PC-9 (cell line): ENCODE results near the gene MGLL. TPM values are rescaled to one million over a fixed set of nuclear protein-coding genes. Genes with fewer than 3 reads are reported as not detected.

Experiments used
- BruUV-seq: library from RNA; stranded (reverse); fragments of 400-500 nt; replicated peaks from 2 replicates; lab custom pipeline; 2021; lab: Mats Ljungman, UMichigan
- CTCF ChIA-PET: fragments of 300-600 bp; sonication (Branson Sonifier 250); formaldehyde crosslinking; loops from one replicate; lab custom pipeline; 2022; ENCODE audit warnings: antibody characterized with exemption; lab: Charles Lee
- POLR2A ChIA-PET: fragments of 300-600 bp; sonication (Branson Sonifier 250); formaldehyde crosslinking; loops from one replicate; lab custom pipeline; 2022; ENCODE audit warnings: antibody characterized with exemption; ENCODE audit not compliant: unreplicated experiment; lab: Charles Lee
- DNase-seq, 2 experiments: peaks; one replicate each; pipeline versions ENCODE4 v3.0.0 to v3.0.0-alpha.2; 2015 to 2022; ENCODE audit warnings: mixed read lengths in 1 of 2
- H2AFZ ChIP-seq: fragments of 200-600 bp; sonication (generic); 2 replicates; pipeline ENCODE4 v1.8.1; 2017; ENCODE audit warnings: antibody characterized with exemption
- H3F3A ChIP-seq: fragments of 200-600 bp; sonication (generic); 2 replicates; pipeline ENCODE4 v1.8.1; 2017; ENCODE audit warnings: antibody characterized with exemption, mild to moderate bottlenecking, low read depth; ENCODE audit not compliant: insufficient read depth
- H3K27ac ChIP-seq: fragments of 200-600 bp; sonication (generic); 2 replicates; pipeline ENCODE4 v1.6.1; 2016; ENCODE audit warnings: mixed run types
- H3K27me3 ChIP-seq: fragments of 200-600 bp; sonication (generic); 2 replicates; pipeline ENCODE4 v1.6.1; 2016; ENCODE audit warnings: low read depth, mixed run types; ENCODE audit not compliant: insufficient read depth
- H3K36me3 ChIP-seq: fragments of 200-600 bp; sonication (generic); 2 replicates; pipeline ENCODE4 v1.6.1; 2016; ENCODE audit warnings: low read depth, mixed run types
- H3K4me1 ChIP-seq: fragments of 200-600 bp; sonication (generic); replicated peaks from 2 replicates; pipeline ENCODE4 v1.6.1; 2016; ENCODE audit warnings: mixed run types; ENCODE audit not compliant: insufficient read depth
- H3K4me2 ChIP-seq: fragments of 200-600 bp; sonication (generic); 2 replicates; pipeline ENCODE4 v1.6.1; 2017; ENCODE audit warnings: mixed run types
- H3K4me3 ChIP-seq: fragments of 200-600 bp; sonication (generic); 2 replicates; pipeline ENCODE4 v1.6.1; 2016; ENCODE audit warnings: mixed run types
- H3K79me2 ChIP-seq: fragments of 200-600 bp; sonication (generic); 2 replicates; pipeline ENCODE4 v1.6.1; 2017; ENCODE audit warnings: low read depth, mixed run types
- H3K9me2 ChIP-seq: fragments of 200-600 bp; sonication (generic); 2 replicates; pipeline ENCODE4 v1.8.1; 2017; ENCODE audit warnings: mild to moderate bottlenecking; ENCODE audit not compliant: insufficient read depth
- H3K9me3 ChIP-seq: fragments of 200-600 bp; sonication (generic); 2 replicates; pipeline ENCODE4 v1.8.1; 2016; ENCODE audit warnings: low read depth; ENCODE audit not compliant: insufficient read depth
- H4K20me1 ChIP-seq: fragments of 200-600 bp; sonication (generic); 2 replicates; pipeline ENCODE4 v1.8.1; 2017; ENCODE audit not compliant: insufficient read depth
- EZH2 ChIP-seq: fragments of 200-600 bp; sonication (generic); IDR thresholded peaks from 2 replicates; pipeline ENCODE4 v1.8.0; 2017; ENCODE audit warnings: antibody characterized with exemption, low read depth
- intact Hi-C: fragments of 100-400 bp; cut with micrococcal nuclease; formaldehyde crosslinking; loops from one replicate; pipeline ENCODE4 v1.10.0; 2022; ENCODE audit not compliant: unreplicated experiment
- total RNA-seq: library from RNA; stranded (reverse); gene quantifications from 2 replicates; pipeline ENCODE4 v1.2.3, GENCODE V29; 2021
- TF ChIP-seq, protein P1 (sequence below): fragments of 200-600 bp; sonication (generic); conservative IDR thresholded peaks from 2 replicates; pipeline ENCODE4 v1.6.1; 2017; ENCODE audit warnings: mixed run types, antibody characterized with exemption, mild to moderate bottlenecking, moderate library complexity

MGLL gene
- total RNA-seq, 1 experiment from 2014 or later, result 30.7 TPM

DNA sequence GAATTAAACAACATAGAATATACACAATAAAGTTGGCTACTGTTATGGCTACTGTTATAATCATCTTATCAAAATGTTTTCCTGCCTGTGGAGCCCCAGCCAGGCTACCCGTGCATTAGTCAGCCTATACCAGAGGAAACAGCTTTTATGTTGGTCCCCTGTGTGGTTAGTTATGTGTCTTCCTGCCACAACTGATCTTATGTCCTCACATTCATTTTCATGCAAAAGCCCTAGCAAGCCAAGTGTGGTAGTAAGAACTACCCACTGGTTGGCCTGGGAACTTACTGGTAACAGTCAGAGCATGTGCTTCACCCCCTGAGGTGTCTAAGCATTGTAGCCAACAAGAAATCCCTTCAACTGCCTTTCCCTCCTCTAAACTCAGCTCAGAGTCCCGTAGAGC is 21.8 kb downstream of the MGLL start:
- Histone ChIP-seq H2AFZ (no peak overlapping the region), H3K4me1 (peaks cover 44% of the 10 kb centered on the region), H3K79me2 (no peaks in the 10 kb centered on the region), H3K27me3 (no peaks in the 10 kb centered on the region), H3K27ac (peak overlapping the region; percentile 91), H3K9me3 (no peaks in the 10 kb centered on the region), H3K9me2 (no peaks in the 10 kb centered on the region), H3K4me3 (no peak overlapping the region), H3K36me3 (no peaks in the 10 kb centered on the region), H3F3A (peaks cover 40% of the 10 kb centered on the region), H3K4me2 (peak overlapping the region; percentile 52), H4K20me1 (no peaks in the 10 kb centered on the region)
- ChIA-PET POLR2A (no interaction called here), CTCF (interaction anchor here (0.6 kb wide), 1 partner anchor 21 kb away, joined by 12 read pairs; no protein-coding TSS in a partner anchor)
- TF ChIP-seq, protein P1, sequence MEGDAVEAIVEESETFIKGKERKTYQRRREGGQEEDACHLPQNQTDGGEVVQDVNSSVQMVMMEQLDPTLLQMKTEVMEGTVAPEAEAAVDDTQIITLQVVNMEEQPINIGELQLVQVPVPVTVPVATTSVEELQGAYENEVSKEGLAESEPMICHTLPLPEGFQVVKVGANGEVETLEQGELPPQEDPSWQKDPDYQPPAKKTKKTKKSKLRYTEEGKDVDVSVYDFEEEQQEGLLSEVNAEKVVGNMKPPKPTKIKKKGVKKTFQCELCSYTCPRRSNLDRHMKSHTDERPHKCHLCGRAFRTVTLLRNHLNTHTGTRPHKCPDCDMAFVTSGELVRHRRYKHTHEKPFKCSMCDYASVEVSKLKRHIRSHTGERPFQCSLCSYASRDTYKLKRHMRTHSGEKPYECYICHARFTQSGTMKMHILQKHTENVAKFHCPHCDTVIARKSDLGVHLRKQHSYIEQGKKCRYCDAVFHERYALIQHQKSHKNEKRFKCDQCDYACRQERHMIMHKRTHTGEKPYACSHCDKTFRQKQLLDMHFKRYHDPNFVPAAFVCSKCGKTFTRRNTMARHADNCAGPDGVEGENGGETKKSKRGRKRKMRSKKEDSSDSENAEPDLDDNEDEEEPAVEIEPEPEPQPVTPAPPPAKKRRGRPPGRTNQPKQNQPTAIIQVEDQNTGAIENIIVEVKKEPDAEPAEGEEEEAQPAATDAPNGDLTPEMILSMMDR, result no peak
- TF ChIP-seq EZH2, result no peak
- no peak for DNase-seq
- intact Hi-C loops, result no loop called here
- BruUV-seq, result no TSS peak

DNA sequence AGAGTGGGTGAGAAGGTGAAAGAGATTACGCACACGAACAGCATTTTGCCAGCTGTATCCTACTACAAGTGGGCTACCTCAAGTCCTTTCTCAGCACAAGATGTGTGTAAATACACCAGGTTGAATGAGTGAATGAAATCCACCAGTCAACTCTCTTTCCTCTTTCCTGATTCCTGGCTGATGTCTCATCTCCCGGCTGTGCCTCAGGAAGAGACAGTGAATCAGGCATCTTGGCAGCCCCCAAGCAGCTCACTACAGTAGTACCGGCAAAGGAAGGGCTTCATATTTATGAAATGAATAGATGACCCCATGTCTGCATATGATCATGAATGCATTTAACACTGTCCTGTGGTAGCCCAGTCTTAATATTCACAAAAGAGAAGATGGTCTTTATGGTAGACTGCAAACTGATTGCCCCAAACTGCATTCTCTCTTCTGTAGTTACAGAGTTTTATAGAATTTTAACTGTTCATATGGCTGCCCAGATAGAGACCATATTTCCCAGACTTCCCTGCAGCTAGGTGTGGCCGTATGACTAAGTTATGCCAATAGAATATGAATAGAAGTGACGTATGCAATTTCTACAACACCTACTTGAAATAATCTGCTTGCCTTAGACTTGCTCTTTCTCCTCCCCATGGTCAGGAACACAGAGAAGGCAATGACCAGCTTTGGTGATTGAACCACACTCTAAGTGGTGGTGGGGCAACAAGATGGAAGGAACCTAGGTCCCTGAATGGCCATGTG is 22.7 kb downstream of the MGLL start:
- ChIA-PET CTCF (interaction anchor here (0.5 to 0.9 kb wide), 3 partner anchors 52 to 209 kb away, joined by 3 read pairs; no protein-coding TSS in a partner anchor), POLR2A (interaction anchor here (0.7 to 0.9 kb wide), 3 partner anchors 9 to 265 kb away, joined by 3 to 5 read pairs (median 4); no protein-coding TSS in a partner anchor)
- intact Hi-C loops, result loop anchor here (10.0 kb wide), 1 partner anchor 255 kb away; the partner anchor contains the start of gene SEC61A1
- Histone ChIP-seq H3K9me2 (no peaks in the 10 kb centered on the region), H3K9me3 (no peaks in the 10 kb centered on the region), H3K4me2 (peak overlapping the region; percentile 52), H3K27me3 (no peaks in the 10 kb centered on the region), H3K4me3 (no peak overlapping the region), H3K27ac (peak overlapping the region; percentile 91), H4K20me1 (no peaks in the 10 kb centered on the region), H3K79me2 (no peaks in the 10 kb centered on the region), H3K4me1 (peaks cover 43% of the 10 kb centered on the region), H2AFZ (no peak overlapping the region), H3F3A (peaks cover 35% of the 10 kb centered on the region), H3K36me3 (peaks cover 3% of the 10 kb centered on the region)
- BruUV-seq, result no TSS peak
- TF ChIP-seq, protein P1, result no peak
- TF ChIP-seq EZH2, result no peak
- DNase-seq, result peak; percentile 60 to 88

DNA sequence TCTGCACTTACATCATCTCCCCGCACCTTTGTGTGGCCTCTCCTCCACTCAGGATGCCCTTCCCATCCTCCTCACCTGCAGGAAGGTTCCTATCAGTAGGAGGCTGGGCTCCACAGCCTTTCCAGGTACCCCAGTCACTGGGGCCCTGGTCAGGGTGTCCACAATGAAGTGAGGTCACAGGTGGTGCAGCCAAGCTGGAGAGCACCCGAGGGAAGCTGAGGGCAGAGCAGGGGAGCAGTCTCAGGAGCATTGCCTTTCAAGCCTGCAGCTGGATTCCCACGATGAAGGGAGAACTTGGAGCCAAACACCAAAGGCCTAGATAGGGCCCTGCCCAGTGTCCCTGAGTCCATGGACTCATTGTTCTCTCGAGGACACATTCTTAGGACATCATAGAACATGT is 23.6 kb downstream of the MGLL start:
- H3K4me3 ChIP-seq, result no peak overlapping the region
- H3K4me2 ChIP-seq, result peak overlapping the region; percentile 52; the same call in 1 of the 2 replicates
- TF ChIP-seq, protein P1, result no peak
- TF ChIP-seq EZH2, result no peak
- ChIA-PET POLR2A (interaction anchor here (0.5 kb wide), 1 partner anchor 249 kb away, joined by 4 read pairs; no protein-coding TSS in a partner anchor), CTCF (interaction anchor here (0.5 to 0.6 kb wide), 3 partner anchors 51 to 224 kb away, joined by 3 to 5 read pairs (median 3); no protein-coding TSS in a partner anchor)
- H3K9me2 ChIP-seq, result no peaks in the 10 kb centered on the region
- no peaks in the 10 kb centered on the region for H3K79me2 ChIP-seq
- intact Hi-C loops, result loop anchor here (10.0 kb wide), 1 partner anchor 256 kb away; the partner anchor contains the start of gene SEC61A1
- H3K36me3 ChIP-seq, result peaks cover 5% of the 10 kb centered on the region
- peaks cover 27% of the 10 kb centered on the region for H3F3A ChIP-seq
- H3K4me1 ChIP-seq, result peaks cover 34% of the 10 kb centered on the region
- H3K27ac ChIP-seq, result peak overlapping the region; percentile 91
- no peak for DNase-seq
- H3K9me3 ChIP-seq, result no peaks in the 10 kb centered on the region
- no peaks in the 10 kb centered on the region for H3K27me3 ChIP-seq
- BruUV-seq, result no TSS peak
- H4K20me1 ChIP-seq, result no peaks in the 10 kb centered on the region
- no peak overlapping the region for H2AFZ ChIP-seq
